ENCODE data around the gene ATP5F1B. TPM values are rescaled to one million over a fixed set of nuclear protein-coding genes. Genes with fewer than 3 reads are reported as not detected.

Gene ATP5F1B
- total and polyA plus RNA-seq, 3 experiments from 2014 or later = 828 to 960 (median 925) TPM

DNA sequence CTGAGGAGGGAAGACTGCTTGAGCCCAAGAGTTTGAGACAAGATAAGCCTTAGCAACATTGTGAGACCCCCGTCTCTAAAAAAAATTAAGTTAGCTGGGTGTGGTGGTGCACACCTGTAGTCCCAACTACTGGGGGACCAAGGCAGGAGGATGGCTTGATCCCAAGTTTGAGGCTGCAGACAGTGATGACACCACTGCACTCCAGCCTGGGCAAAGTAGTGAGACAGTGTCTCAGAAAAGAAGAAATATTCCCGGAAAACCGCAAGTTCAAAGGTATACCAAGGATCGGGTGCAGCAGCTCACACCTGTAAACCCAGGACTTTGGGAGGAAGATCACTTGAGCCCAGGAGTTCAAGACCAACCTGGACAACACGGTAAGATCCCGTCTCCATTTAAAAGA, 36.5 kb upstream of the ATP5F1B start:
- peaks cover 70% of the 10 kb centered on the region for H3K4me1 ChIP-seq (ENCODE audit: insufficient read depth, low read length)
- Mint-ChIP-seq H3K27me3 (no peaks in the 10 kb centered on the region), H3K27ac (peak overlapping the region; percentile 30 to 96 (median 79)), H3K36me3 (peaks cover 0 to 54% (median 0%) of the 10 kb centered on the region in 3 donors), H3K4me1 (peaks cover 56 to 77% (median 71%) of the 10 kb centered on the region in 3 donors), H3K4me3 (peak overlapping the region; percentile 60 to 100 (median 98)), H3K9me3 (no peaks in the 10 kb centered on the region)
- peaks cover 6% of the 10 kb centered on the region for H3K36me3 ChIP-seq (ENCODE audit: insufficient read depth, low read length)
- ChIA-PET POLR2A (interaction anchor here (0.6 to 4.6 kb wide), 5 partner anchors 11 to 50 kb away, joined by 5 to 26 read pairs (median 11); partner anchors contain the start of gene ATP5F1B), CTCF (interaction anchor here (4.2 kb wide), 1 partner anchor 53 kb away, joined by 15 read pairs; the partner anchor contains the start of gene BAZ2A)
- no peak overlapping the region for H3K27ac ChIP-seq (ENCODE audit: low read depth, low read length)
- DNase-seq = no peak
- no peaks in the 10 kb centered on the region for H3K27me3 ChIP-seq (ENCODE audit: insufficient read depth, low read length, poor library complexity, severe bottlenecking)
- H3K4me3 ChIP-seq (ENCODE audit: low read length) = no peak overlapping the region
- H3K9me3 ChIP-seq (ENCODE audit: low read length) = no peaks in the 10 kb centered on the region

DNA sequence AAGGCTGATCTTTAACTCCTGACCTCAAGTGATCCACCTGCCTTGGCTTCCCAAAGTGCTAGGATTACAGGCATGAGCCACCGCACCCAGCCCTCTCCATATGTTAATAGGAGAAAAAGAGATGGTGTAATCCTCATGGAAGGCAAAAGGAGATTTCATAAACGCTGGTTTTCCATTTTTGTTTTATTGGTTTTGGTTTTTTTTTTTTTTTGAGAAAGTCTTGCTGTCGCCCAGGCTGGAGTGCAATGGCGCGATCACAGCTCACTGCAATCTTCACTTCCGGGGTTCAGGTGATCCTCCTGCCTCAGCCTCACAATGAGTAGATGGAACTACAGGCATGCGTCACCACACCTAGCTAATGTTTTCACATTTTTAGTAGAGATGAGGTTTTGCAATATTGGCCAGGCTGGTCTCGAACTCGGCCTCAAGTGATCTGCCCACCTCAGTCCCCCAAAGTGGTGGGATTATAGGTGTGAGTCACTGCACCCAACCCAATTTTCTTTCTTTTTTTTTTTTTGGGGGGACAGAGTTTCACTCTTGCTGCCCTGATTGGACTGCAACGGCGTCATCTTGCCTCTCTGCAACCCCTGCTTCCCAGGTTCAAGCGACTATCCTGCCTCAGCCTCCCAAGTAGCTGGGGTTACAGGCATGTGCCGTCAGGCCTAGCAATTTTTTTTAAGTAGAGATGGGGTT, 34.2 kb upstream of the ATP5F1B start:
- Histone ChIP-seq H3K9me3 (ENCODE audit: low read length) (no peaks in the 10 kb centered on the region), H3K4me3 (ENCODE audit: low read length) (no peak overlapping the region), H3K36me3 (ENCODE audit: insufficient read depth, low read length) (peaks cover 6% of the 10 kb centered on the region), H3K4me1 (ENCODE audit: insufficient read depth, low read length) (peaks cover 80% of the 10 kb centered on the region), H3K27ac (ENCODE audit: low read depth, low read length) (no peak overlapping the region), H3K27me3 (ENCODE audit: insufficient read depth, low read length, poor library complexity, severe bottlenecking) (no peaks in the 10 kb centered on the region)
- Mint-ChIP-seq H3K27ac (peak overlapping the region; percentile 61 to 96 (median 67)), H3K36me3 (peaks cover 0 to 47% (median 2%) of the 10 kb centered on the region in 3 donors), H3K27me3 (no peaks in the 10 kb centered on the region), H3K9me3 (no peaks in the 10 kb centered on the region), H3K4me1 (peaks cover 65 to 84% (median 78%) of the 10 kb centered on the region in 3 donors), H3K4me3 (peak overlapping the region in 5 of 7 donors; percentile 15 to 76 (median 49))
- CTCF ChIA-PET = interaction anchor here (0.9 to 1.2 kb wide), 2 partner anchors 24 to 308 kb away, joined by 3 to 4 read pairs; no protein-coding TSS in a partner anchor
- POLR2A ChIA-PET = interaction anchor here (0.5 to 1.2 kb wide), 5 partner anchors 11 to 440 kb away, joined by 3 to 6 read pairs (median 4); partner anchors contain the start of genes BAZ2A and NACA
- no peak for DNase-seq

DNA sequence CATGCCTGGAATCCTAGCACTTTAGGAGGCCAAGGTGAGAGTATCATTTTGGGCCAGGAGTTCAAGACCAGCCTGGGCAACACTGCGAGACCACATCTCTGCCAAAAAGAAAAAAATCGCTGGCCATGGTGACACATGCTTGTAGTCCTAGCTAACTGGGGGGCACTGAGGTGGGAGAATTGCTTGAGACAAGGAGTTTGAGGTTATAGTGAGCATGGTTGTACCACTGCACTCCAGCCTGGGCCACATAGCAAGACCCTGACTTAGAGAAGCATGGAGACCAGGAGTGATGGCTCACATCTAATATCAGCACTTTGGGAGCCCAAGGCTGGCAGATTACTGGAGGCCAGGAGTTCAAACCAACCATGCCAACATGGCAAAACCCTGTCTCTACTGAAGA, 33.1 kb upstream of the ATP5F1B start:
- peaks cover 71% of the 10 kb centered on the region for H3K4me1 ChIP-seq (ENCODE audit: insufficient read depth, low read length)
- no peaks in the 10 kb centered on the region for H3K9me3 ChIP-seq (ENCODE audit: low read length)
- Mint-ChIP-seq H3K4me1 (peaks cover 56 to 79% (median 73%) of the 10 kb centered on the region in 3 donors), H3K27me3 (no peaks in the 10 kb centered on the region), H3K36me3 (peaks cover 0 to 41% (median 4%) of the 10 kb centered on the region in 3 donors), H3K27ac (peak overlapping the region in 6 of 8 donors; percentile 46 to 96 (median 66)), H3K4me3 (peak overlapping the region in 5 of 7 donors; percentile 0 to 80 (median 8)), H3K9me3 (no peaks in the 10 kb centered on the region)
- peaks cover 6% of the 10 kb centered on the region for H3K36me3 ChIP-seq (ENCODE audit: insufficient read depth, low read length)
- ChIA-PET CTCF (interaction anchor here (0.6 to 1.7 kb wide), 2 partner anchors 28 to 849 kb away, joined by 3 read pairs; partner anchors contain the start of gene DNAJC14), POLR2A (interaction anchor here (1.7 kb wide), 1 partner anchor 9 kb away, joined by 4 read pairs; the partner anchor contains the start of gene PTGES3)
- no peak for DNase-seq
- H3K27me3 ChIP-seq (ENCODE audit: insufficient read depth, low read length, poor library complexity, severe bottlenecking) = no peaks in the 10 kb centered on the region
- H3K4me3 ChIP-seq (ENCODE audit: low read length) = no peak overlapping the region
- no peak overlapping the region for H3K27ac ChIP-seq (ENCODE audit: low read depth, low read length)

DNA sequence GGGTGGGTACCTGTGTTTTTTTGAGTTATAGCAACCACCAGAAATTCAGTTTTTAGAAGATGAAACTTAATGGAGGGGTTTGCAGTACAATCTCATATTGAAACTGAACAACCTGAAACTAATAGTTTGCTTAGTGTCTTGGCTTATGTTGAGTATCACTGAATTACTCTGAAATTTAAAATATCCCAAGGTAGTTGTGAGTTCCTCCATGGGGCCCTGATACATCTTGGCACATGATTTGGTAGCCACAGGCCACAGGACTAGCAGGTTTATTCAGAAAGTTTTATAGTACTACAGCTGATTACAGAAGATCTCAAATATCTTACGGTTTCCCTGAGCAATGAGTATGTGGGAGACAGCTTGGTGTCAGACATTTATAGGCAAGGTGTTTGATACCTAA, 31.9 kb upstream of the ATP5F1B start:
- H3K27me3 Mint-ChIP-seq = no peaks in the 10 kb centered on the region
- H3K36me3 ChIP-seq (ENCODE audit: insufficient read depth, low read length) = peaks cover 12% of the 10 kb centered on the region
- peaks cover 57 to 83% (median 72%) of the 10 kb centered on the region in 3 donors for H3K4me1 Mint-ChIP-seq
- H3K27ac Mint-ChIP-seq = peak overlapping the region; percentile 54 to 96 (median 66)
- no peak for DNase-seq
- H3K27me3 ChIP-seq (ENCODE audit: insufficient read depth, low read length, poor library complexity, severe bottlenecking) = no peaks in the 10 kb centered on the region
- peak overlapping the region in 4 of 7 donors; percentile 3 to 33 (median 25) for H3K4me3 Mint-ChIP-seq
- no peaks in the 10 kb centered on the region for H3K9me3 ChIP-seq (ENCODE audit: low read length)
- H3K4me1 ChIP-seq (ENCODE audit: insufficient read depth, low read length) = peaks cover 65% of the 10 kb centered on the region
- H3K36me3 Mint-ChIP-seq = peaks cover 0 to 47% (median 5%) of the 10 kb centered on the region in 3 donors
- ChIA-PET CTCF (interaction anchor here (1.0 to 2.8 kb wide), 3 partner anchors 8 to 29 kb away, joined by 3 to 7 read pairs (median 3); partner anchors contain the start of gene PTGES3), POLR2A (interaction anchor here (0.6 to 1.7 kb wide), 2 partner anchors 10 to 19 kb away, joined by 4 to 5 read pairs; partner anchors contain the start of gene PTGES3)
- no peaks in the 10 kb centered on the region for H3K9me3 Mint-ChIP-seq
- H3K4me3 ChIP-seq (ENCODE audit: low read length) = no peak overlapping the region
- peak overlapping the region; percentile 24 for H3K27ac ChIP-seq (ENCODE audit: low read depth, low read length)

DNA sequence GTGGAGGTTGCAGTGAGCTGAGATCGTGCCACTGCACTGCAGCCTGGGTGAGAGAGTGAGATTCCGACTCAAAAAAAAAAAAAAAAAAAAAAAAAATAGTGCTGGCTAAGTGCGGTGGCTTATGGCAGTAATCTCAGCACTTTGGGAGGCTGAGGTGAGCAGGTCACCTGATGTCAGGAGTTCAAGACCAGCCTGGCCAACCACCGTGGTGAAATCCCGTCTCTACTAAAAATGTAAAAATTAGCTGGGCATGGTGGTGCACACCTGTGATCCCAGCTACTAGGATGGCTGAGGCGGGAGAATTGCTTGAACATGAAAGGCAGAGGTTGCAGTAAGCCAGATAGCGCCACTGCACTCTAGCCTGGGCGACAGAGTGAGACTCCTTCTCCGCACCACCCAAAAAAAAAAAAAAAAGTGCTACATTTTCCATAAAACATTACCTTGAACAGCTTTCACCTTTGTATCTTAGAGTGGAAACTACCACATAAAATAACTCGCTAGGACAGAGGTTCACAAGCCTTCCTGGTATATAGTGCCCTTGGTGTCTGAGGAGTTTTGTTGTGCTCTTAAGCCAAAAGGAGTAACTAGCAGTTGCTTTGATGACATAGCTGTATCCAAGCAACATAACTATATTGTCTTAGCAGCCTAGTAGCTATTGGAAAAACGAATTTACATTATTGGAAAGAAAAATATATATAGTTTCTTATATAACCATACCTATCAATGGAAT, 31.2 kb upstream of the ATP5F1B start:
- CTCF ChIA-PET = interaction anchor here (1.0 to 2.8 kb wide), 4 partner anchors 9 to 39 kb away, joined by 3 to 7 read pairs (median 3); partner anchors contain the start of gene PTGES3
- H3K27me3 Mint-ChIP-seq = no peaks in the 10 kb centered on the region
- Histone ChIP-seq H3K27ac (ENCODE audit: low read depth, low read length) (no peak overlapping the region), H3K27me3 (ENCODE audit: insufficient read depth, low read length, poor library complexity, severe bottlenecking) (no peaks in the 10 kb centered on the region), H3K4me3 (ENCODE audit: low read length) (no peak overlapping the region), H3K36me3 (ENCODE audit: insufficient read depth, low read length) (peaks cover 18% of the 10 kb centered on the region), H3K9me3 (ENCODE audit: low read length) (no peaks in the 10 kb centered on the region), H3K4me1 (ENCODE audit: insufficient read depth, low read length) (peaks cover 62% of the 10 kb centered on the region)
- POLR2A ChIA-PET = interaction anchor here (0.7 to 3.2 kb wide), 3 partner anchors 11 to 16 kb away, joined by 4 to 17 read pairs (median 8); partner anchors contain the start of gene PTGES3
- DNase-seq = no peak
- no peaks in the 10 kb centered on the region for H3K9me3 Mint-ChIP-seq
- peaks cover 60 to 82% (median 72%) of the 10 kb centered on the region in 3 donors for H3K4me1 Mint-ChIP-seq
- H3K36me3 Mint-ChIP-seq = peaks cover 0 to 50% (median 5%) of the 10 kb centered on the region in 3 donors
- peak overlapping the region in 5 of 8 donors; percentile 11 to 96 (median 55) for H3K27ac Mint-ChIP-seq
- peak overlapping the region in 5 of 7 donors; percentile 8 to 40 (median 13) for H3K4me3 Mint-ChIP-seq

DNA sequence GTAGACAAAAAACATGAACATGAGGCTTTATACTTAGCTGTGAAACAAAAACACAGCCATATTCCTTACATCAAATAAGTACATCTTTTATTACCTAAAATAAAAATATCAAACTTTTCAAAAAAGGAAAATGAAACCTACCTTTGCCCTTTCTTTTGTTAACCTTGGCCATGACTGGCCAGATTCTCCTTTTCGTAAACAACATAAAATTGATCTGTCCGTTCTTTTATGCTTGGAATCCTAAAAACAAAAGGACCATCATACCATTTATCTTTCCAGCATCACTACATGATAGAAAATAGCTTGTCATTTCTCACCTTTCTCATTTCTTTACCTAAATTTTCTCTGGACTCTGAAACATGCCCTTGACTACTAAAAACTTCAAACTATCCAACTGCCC, 25.8 kb upstream of the ATP5F1B start:
- Histone ChIP-seq H3K4me1 (ENCODE audit: insufficient read depth, low read length) (peaks cover 25% of the 10 kb centered on the region), H3K27me3 (ENCODE audit: insufficient read depth, low read length, poor library complexity, severe bottlenecking) (no peaks in the 10 kb centered on the region), H3K27ac (ENCODE audit: low read depth, low read length) (no peak overlapping the region), H3K4me3 (ENCODE audit: low read length) (no peak overlapping the region), H3K9me3 (ENCODE audit: low read length) (no peaks in the 10 kb centered on the region), H3K36me3 (ENCODE audit: insufficient read depth, low read length) (peaks cover 52% of the 10 kb centered on the region)
- H3K27me3 Mint-ChIP-seq = no peaks in the 10 kb centered on the region
- H3K4me1 Mint-ChIP-seq = peaks cover 44 to 61% (median 52%) of the 10 kb centered on the region in 3 donors
- CTCF ChIA-PET = interaction anchor here (1.0 to 2.4 kb wide), 2 partner anchors 35 to 45 kb away, joined by 3 to 10 read pairs; no protein-coding TSS in a partner anchor
- H3K9me3 Mint-ChIP-seq = no peaks in the 10 kb centered on the region
- peak overlapping the region in 5 of 8 donors; percentile 5 to 87 (median 35) for H3K27ac Mint-ChIP-seq
- peaks cover 3 to 70% (median 15%) of the 10 kb centered on the region in 3 donors for H3K36me3 Mint-ChIP-seq
- POLR2A ChIA-PET = interaction anchor here (0.6 kb wide), 2 partner anchors 11 to 43 kb away, joined by 3 to 5 read pairs; no protein-coding TSS in a partner anchor
- no peak for DNase-seq
- H3K4me3 Mint-ChIP-seq = no peak overlapping the region

DNA sequence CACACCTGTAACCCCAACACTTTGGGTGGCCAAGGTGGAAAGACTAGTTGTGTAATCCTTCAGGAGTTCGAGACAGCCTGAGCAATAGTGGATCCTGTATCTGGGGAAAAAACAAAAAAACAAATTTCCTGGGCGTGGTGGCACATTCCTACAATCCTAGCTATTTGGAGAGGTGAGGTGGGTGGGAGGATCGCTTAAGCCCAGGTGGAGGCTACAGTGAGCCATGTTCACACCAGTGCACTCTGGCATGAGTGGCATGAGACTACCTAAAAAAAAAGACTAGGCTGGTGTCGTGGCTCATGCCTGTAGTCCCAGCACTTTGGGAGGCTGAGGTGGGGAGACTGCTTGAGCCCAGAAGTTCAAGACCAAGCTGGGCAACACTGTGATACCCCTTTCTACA, 25.1 kb upstream of the ATP5F1B start:
- H3K4me3 Mint-ChIP-seq = no peak overlapping the region
- Histone ChIP-seq H3K9me3 (ENCODE audit: low read length) (no peaks in the 10 kb centered on the region), H3K27me3 (ENCODE audit: insufficient read depth, low read length, poor library complexity, severe bottlenecking) (no peaks in the 10 kb centered on the region), H3K36me3 (ENCODE audit: insufficient read depth, low read length) (peaks cover 58% of the 10 kb centered on the region), H3K4me3 (ENCODE audit: low read length) (no peak overlapping the region), H3K27ac (ENCODE audit: low read depth, low read length) (no peak overlapping the region), H3K4me1 (ENCODE audit: insufficient read depth, low read length) (peaks cover 18% of the 10 kb centered on the region)
- DNase-seq = no peak
- H3K36me3 Mint-ChIP-seq = peaks cover 7 to 73% (median 15%) of the 10 kb centered on the region in 3 donors
- POLR2A ChIA-PET = no interaction called here
- H3K9me3 Mint-ChIP-seq = no peaks in the 10 kb centered on the region
- CTCF ChIA-PET = interaction anchor here (1.0 to 2.4 kb wide), 3 partner anchors 14 to 46 kb away, joined by 3 to 10 read pairs (median 7); no protein-coding TSS in a partner anchor
- H3K4me1 Mint-ChIP-seq = peaks cover 39 to 54% (median 50%) of the 10 kb centered on the region in 3 donors
- peak overlapping the region in 4 of 8 donors; percentile 19 to 76 (median 63) for H3K27ac Mint-ChIP-seq
- no peaks in the 10 kb centered on the region for H3K27me3 Mint-ChIP-seq

Data from CD8-positive, alpha-beta memory T cell (primary cell).